ENCODE measurements around the gene CDKN1A.

Gene CDKN1A

DNA sequence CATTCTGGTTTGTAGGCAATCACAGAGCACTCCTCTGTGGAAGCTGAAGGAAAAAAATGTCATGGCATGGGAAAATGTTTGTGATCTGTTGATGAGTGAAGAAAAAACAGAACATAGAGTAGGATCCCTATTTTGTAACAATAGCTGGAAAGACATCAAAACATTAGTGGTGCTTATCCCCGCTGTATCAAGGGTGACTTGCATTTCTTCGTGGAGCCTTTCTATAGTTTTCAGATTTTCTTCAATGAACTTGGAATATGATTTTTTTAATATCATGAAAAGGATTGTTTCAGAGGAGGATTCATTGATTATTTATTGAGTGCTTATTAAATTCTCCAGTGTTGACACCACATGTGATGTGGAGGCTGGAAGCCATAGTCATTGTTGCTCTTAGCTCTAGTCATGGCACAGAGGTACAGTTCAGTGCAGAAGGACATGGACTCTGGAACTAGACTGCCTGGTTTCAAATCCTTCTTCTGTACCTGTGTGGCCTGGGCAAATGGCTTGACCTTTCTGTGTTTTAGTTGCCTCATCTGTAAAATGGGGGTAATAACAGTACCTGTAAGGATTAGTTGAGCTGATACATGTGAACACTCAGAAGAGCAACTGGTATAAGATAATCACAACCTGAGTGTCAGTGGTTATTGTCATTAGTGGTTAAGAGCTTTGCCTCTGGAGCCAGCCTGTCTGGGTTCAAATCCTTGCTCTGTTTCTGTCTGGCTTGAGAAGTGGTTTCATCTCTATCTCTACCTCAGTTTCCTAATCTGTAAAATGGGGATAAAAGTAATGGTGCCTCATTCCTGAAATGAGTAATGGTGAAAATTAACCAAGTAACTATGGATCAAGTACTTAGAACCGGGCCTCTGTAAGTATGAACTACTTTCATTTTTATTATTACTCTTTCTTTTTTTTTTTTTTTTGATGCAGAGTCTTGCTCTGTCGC lies 14.7 kb upstream of the CDKN1A start:
- Mint-ChIP-seq H3K4me3 (no peak overlapping the region), H3K36me3 (ENCODE audit: low read depth) (no peaks in the 10 kb centered on the region), H3K4me1 (peaks cover 17% of the 10 kb centered on the region), H3K27me3 (peaks cover 18% of the 10 kb centered on the region), H3K27ac (no peak overlapping the region), H3K9me3 (no peaks in the 10 kb centered on the region)
- ATAC-seq (no peak), DNase-seq (no peak)

DNA sequence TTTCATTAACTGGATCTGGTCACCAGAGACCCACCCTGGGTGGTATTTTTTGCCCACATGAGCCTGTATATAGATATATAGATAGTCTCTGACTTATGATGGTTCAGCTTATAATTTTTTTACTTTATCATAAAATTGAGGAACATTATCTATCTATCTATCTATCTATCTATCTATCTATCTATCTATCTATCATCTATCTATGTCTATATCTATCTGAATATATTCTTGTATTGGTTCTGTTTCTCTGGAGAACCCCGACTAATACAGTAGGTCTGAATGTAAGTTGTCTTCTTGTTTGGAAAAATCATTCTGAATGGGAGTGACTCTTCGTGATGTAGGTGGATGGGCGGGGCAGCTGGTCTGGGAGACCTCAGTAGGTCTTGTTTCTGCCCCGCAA lies 13.3 kb upstream of the CDKN1A start:
- Mint-ChIP-seq H3K27ac (no peak overlapping the region), H3K9me3 (no peaks in the 10 kb centered on the region), H3K4me3 (no peak overlapping the region)

DNA sequence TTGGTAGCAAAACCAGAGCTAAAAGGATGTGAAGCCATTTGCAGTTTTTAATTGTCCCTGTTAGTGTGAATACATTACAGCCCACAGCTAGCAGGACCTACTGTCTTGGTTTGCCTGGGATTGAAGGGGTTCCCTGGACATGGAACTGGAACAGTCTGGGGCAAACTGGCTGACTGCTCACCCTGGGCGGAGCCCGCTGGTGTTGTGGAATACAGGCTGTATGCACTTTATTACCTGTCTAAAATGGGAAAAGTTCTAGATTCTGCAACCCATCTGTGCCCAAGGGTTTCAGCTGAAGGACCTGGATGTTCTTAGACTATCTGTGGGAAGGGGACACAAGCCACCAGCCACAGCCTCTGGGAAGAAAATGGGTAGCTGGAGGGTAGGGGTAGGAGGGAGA lies 12.2 kb upstream of the CDKN1A start:
- Mint-ChIP-seq H3K36me3 (ENCODE audit: low read depth) (no peaks in the 10 kb centered on the region), H3K9me3 (no peaks in the 10 kb centered on the region), H3K4me1 (peaks cover 17% of the 10 kb centered on the region), H3K4me3 (no peak overlapping the region), H3K27ac (no peak overlapping the region), H3K27me3 (peaks cover 6% of the 10 kb centered on the region)
- ATAC-seq (no peak), DNase-seq (no peak)

More for the DNA sequence above, 13.3 kb upstream of the CDKN1A start:
- H3K36me3 Mint-ChIP-seq (ENCODE audit: low read depth) = no peaks in the 10 kb centered on the region
- no peak for ATAC-seq
- H3K4me1 Mint-ChIP-seq = peaks cover 17% of the 10 kb centered on the region
- peaks cover 6% of the 10 kb centered on the region for H3K27me3 Mint-ChIP-seq
- no peak for DNase-seq

DNA sequence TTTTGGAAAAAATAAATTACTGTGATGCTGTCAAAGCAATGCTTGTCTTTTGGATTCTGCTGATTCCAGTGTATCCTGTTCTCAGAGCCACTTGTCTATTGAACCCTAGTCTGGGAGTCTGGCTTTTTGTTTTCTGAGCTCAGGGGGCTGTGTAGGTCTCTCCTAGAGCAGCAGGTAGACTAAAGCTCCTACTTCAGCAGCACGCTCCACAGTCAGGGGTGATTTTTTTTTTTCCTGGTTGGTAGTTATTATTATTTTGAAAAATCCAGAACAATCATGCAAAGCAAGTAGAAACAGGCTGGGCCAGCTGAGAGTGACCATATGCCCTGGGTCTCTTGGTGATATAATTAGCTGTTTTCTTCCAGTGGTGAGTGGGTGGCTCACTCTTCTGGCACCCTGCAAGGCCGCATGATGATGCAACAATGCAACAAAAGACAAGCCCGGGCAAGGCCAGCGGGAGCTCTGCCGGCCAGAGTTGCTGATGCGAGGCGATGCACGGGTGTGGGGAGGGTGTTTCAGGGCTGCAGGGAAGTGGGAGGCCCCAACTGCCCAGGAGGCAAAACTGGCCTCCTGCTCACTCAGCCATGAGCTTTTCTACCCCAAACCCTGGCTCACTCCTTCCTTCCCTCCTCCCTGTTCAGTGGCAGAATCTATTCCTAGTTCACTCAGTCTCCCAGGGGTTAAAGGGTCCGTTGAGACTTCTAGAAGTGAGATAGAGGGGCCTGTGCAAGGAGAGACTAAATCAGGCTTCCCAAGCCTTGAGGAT lies 11.5 kb upstream of the CDKN1A start:
- H3K36me3 Mint-ChIP-seq (ENCODE audit: low read depth) = no peaks in the 10 kb centered on the region

DNA sequence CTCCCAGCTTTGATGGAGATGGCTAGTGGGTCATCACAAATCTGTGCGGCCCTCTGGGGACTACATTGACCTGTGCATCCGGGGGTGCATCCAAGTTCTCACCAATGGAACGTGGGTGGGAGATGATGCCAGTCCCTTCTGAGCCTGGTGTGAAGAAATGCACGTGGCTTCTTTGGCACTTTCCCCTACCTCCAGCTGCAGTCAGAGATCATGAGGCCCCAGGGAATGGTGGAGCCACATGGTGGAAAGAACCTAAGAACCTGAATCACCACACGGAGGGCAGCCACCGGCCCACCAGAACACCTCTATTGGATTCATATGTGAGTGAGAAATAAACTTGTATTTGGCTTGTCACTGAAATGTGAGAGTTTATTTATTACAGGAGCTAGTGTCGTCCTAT lies 9.9 kb upstream of the CDKN1A start:
- H3K27ac Mint-ChIP-seq = no peak overlapping the region
- H3K36me3 Mint-ChIP-seq (ENCODE audit: low read depth) = no peaks in the 10 kb centered on the region
- H3K27me3 Mint-ChIP-seq = no peaks in the 10 kb centered on the region
- H3K4me1 Mint-ChIP-seq = peaks cover 5% of the 10 kb centered on the region
- H3K4me3 Mint-ChIP-seq = no peak overlapping the region
- ATAC-seq (no peak), DNase-seq (no peak)
- no peaks in the 10 kb centered on the region for H3K9me3 Mint-ChIP-seq

More for the DNA sequence above, 11.5 kb upstream of the CDKN1A start:
- H3K27me3 Mint-ChIP-seq = peaks cover 6% of the 10 kb centered on the region
- H3K4me3 Mint-ChIP-seq = no peak overlapping the region
- H3K4me1 Mint-ChIP-seq = peaks cover 17% of the 10 kb centered on the region
- no peak overlapping the region for H3K27ac Mint-ChIP-seq
- no peaks in the 10 kb centered on the region for H3K9me3 Mint-ChIP-seq
- DNase-seq = no peak
- no peak for ATAC-seq

DNA sequence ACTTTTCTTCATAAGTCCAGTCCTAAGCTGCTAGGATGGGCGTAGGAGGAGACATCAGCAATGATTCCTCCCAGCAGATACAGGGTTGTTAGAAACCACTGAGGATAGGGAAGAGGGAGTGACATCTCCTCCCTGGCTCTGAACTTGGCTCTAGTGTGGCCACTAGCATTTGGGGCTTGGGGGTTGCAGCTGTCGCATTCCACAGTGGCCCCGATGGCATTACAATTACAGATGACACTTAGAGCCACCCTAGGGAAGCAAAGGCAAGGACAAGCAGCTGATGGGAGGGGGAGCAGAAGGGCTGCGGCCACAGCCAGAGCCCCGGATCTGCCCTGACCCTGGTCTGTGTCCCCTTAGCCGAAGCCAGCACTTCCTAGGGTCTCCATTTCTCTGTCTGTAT lies 9.5 kb upstream of the CDKN1A start:
- Mint-ChIP-seq H3K27me3 (no peaks in the 10 kb centered on the region), H3K4me3 (no peak overlapping the region), H3K4me1 (peaks cover 4% of the 10 kb centered on the region), H3K9me3 (no peaks in the 10 kb centered on the region), H3K27ac (no peak overlapping the region), H3K36me3 (ENCODE audit: low read depth) (no peaks in the 10 kb centered on the region)
- DNase-seq (no peak), ATAC-seq (no peak)

DNA sequence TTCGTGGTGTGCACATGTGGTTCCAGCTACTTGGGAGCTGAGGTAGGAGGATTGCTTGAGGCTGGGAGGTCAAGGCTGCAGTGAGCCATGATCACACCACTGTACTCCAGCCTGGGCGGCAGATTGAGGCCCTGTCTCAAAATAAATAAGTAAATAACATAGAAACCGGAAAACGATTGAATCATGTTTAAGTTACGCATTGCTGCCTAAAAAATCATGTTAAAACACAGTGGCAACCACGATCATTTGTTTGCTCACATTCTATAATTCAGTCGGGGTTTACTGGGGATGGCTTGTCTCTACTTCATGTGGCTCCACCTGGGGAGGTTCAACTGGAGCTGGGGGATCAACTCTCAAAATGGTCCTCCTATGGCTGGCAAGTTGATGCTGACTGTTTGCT lies 8.2 kb upstream of the CDKN1A start:
- ATAC-seq (no peak), DNase-seq (no peak)
- Mint-ChIP-seq H3K4me3 (no peak overlapping the region), H3K9me3 (no peaks in the 10 kb centered on the region), H3K27me3 (no peaks in the 10 kb centered on the region), H3K27ac (no peak overlapping the region), H3K36me3 (ENCODE audit: low read depth) (no peaks in the 10 kb centered on the region), H3K4me1 (no peaks in the 10 kb centered on the region)

DNA sequence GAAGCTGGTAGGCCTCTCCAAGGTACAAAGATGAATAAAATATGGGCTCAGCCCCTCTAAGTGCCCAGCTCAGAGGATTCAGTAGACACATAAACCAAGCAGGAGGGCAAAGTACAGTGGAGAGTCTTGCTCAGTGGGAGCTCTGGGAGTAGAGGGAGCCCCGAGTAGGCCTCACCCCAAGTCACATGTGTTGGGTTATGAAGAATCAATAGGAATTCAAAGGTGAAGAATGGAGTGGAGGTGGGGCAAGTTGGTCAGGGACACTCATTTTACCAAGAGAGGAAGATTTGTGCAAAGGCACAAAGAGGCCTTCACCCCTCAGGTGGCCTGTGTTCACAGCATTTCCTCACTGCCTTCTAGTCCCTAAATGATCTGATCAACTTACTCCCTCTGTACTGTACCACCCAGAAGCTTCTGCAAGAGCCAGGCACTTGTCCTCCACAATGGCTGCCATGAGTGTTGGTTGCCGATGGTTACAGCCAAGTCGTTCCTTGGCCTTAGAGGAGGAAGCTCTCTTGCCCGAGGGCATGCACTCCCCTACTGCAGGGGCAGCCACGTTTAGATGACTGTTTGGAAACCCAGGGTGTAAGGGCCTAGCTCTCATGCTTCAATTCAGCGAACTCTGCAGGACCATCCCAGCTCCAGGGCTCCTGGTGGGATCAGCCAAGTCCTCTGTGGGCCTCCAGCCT lies 6.7 kb upstream of the CDKN1A start:
- peaks cover 11% of the 10 kb centered on the region for H3K4me1 Mint-ChIP-seq
- no peaks in the 10 kb centered on the region for H3K27me3 Mint-ChIP-seq
- no peaks in the 10 kb centered on the region for H3K36me3 Mint-ChIP-seq (ENCODE audit: low read depth)
- H3K4me3 Mint-ChIP-seq = no peak overlapping the region
- DNase-seq = no peak
- H3K27ac Mint-ChIP-seq = no peak overlapping the region
- H3K9me3 Mint-ChIP-seq = no peaks in the 10 kb centered on the region
- no peak for ATAC-seq

DNA sequence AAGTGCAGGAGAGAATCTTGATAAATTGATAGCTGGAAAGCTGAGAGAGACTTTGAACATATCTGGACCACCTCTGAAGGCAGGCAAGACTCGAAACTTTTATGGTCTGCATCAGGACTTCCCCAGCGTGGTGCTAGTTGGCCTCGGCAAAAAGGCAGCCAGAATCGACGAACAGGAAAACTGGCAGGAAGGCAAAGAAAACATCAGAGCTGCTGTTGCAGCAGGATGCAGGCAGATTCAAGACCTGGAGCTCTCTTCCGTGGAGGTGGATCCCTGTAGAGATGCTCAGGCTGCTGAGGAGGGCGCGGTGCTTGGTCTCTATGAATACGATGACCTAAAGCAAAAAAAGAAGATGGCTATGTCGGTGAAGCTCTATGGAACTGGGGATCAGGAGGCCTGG lies 4.6 kb upstream of the CDKN1A start:
- ATAC-seq (no peak), DNase-seq (no peak)
- H3K9me3 Mint-ChIP-seq = no peaks in the 10 kb centered on the region
- H3K27ac Mint-ChIP-seq = no peak overlapping the region
- peaks cover 2% of the 10 kb centered on the region for H3K36me3 Mint-ChIP-seq (ENCODE audit: low read depth)
- H3K4me1 Mint-ChIP-seq = peaks cover 29% of the 10 kb centered on the region
- H3K4me3 Mint-ChIP-seq = no peak overlapping the region
- peaks cover 12% of the 10 kb centered on the region for H3K27me3 Mint-ChIP-seq

DNA sequence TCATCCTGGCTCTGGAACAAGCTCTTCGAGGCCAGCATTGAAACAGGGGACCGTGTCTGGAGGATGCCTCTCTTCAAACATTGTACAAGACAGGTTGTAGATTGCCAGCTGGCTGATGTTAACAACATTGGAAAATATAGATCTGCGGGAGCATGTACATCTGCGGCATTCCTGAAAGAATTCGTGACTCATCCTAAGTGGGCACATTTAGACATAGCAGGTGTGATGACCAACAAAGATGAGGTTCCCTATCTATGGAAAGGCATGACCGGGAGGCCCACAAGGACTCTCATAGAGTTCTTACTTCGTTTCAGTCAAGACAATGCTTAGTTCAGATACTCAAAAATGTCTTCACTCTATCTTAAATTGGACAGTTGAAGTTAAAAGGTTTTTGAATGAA lies 3.6 kb upstream of the CDKN1A start:
- peaks cover 12% of the 10 kb centered on the region for H3K27me3 Mint-ChIP-seq
- H3K9me3 Mint-ChIP-seq = no peaks in the 10 kb centered on the region
- H3K4me3 Mint-ChIP-seq = no peak overlapping the region
- DNase-seq (no peak), ATAC-seq (no peak)
- no peak overlapping the region for H3K27ac Mint-ChIP-seq
- H3K4me1 Mint-ChIP-seq = peaks cover 31% of the 10 kb centered on the region
- peaks cover 2% of the 10 kb centered on the region for H3K36me3 Mint-ChIP-seq (ENCODE audit: low read depth)

DNA sequence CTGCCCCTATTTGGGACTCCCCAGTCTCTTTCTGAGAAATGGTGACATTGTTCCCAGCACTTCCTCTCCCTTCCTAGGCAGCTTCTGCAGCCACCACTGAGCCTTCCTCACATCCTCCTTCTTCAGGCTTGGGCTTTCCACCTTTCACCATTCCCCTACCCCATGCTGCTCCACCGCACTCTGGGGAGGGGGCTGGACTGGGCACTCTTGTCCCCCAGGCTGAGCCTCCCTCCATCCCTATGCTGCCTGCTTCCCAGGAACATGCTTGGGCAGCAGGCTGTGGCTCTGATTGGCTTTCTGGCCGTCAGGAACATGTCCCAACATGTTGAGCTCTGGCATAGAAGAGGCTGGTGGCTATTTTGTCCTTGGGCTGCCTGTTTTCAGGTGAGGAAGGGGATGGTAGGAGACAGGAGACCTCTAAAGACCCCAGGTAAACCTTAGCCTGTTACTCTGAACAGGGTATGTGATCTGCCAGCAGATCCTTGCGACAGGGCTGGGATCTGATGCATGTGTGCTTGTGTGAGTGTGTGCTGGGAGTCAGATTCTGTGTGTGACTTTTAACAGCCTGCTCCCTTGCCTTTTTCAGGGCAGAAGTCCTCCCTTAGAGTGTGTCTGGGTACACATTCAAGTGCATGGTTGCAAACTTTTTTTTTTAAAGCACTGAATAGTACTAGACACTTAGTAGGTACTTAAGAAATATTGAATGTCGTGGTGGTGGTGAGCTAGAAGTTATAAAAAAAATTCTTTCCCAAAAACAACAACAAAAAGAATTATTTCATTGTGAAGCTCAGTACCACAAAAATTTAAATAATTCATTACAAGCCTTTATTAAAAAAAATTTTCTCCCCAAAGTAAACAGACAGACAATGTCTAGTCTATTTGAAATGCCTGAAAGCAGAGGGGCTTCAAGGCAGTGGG lies 2.1 kb upstream of the CDKN1A start:
- ATAC-seq = no peak
- Mint-ChIP-seq H3K9me3 (no peaks in the 10 kb centered on the region), H3K4me1 (peaks cover 44% of the 10 kb centered on the region), H3K4me3 (peak overlapping the region; percentile 37), H3K27ac (peak overlapping the region; percentile 29), H3K27me3 (peaks cover 14% of the 10 kb centered on the region), H3K36me3 (ENCODE audit: low read depth) (peaks cover 4% of the 10 kb centered on the region)
- no peak for DNase-seq

DNA sequence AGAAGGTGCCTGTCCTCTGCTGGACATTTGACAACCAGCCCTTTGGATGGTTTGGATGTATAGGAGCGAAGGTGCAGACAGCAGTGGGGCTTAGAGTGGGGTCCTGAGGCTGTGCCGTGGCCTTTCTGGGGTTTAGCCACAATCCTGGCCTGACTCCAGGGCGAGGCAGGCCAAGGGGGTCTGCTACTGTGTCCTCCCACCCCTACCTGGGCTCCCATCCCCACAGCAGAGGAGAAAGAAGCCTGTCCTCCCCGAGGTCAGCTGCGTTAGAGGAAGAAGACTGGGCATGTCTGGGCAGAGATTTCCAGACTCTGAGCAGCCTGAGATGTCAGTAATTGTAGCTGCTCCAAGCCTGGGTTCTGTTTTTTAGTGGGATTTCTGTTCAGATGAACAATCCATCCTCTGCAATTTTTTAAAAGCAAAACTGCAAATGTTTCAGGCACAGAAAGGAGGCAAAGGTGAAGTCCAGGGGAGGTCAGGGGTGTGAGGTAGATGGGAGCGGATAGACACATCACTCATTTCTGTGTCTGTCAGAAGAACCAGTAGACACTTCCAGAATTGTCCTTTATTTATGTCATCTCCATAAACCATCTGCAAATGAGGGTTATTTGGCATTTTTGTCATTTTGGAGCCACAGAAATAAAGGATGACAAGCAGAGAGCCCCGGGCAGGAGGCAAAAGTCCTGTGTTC lies 1.3 kb upstream of the CDKN1A start:
- no peak for DNase-seq
- H3K4me1 Mint-ChIP-seq = peaks cover 48% of the 10 kb centered on the region
- no peaks in the 10 kb centered on the region for H3K9me3 Mint-ChIP-seq
- no peak for ATAC-seq
- peaks cover 4% of the 10 kb centered on the region for H3K36me3 Mint-ChIP-seq (ENCODE audit: low read depth)
- no peak overlapping the region for H3K27ac Mint-ChIP-seq
- peak overlapping the region; percentile 91 for H3K4me3 Mint-ChIP-seq
- peaks cover 14% of the 10 kb centered on the region for H3K27me3 Mint-ChIP-seq

DNA sequence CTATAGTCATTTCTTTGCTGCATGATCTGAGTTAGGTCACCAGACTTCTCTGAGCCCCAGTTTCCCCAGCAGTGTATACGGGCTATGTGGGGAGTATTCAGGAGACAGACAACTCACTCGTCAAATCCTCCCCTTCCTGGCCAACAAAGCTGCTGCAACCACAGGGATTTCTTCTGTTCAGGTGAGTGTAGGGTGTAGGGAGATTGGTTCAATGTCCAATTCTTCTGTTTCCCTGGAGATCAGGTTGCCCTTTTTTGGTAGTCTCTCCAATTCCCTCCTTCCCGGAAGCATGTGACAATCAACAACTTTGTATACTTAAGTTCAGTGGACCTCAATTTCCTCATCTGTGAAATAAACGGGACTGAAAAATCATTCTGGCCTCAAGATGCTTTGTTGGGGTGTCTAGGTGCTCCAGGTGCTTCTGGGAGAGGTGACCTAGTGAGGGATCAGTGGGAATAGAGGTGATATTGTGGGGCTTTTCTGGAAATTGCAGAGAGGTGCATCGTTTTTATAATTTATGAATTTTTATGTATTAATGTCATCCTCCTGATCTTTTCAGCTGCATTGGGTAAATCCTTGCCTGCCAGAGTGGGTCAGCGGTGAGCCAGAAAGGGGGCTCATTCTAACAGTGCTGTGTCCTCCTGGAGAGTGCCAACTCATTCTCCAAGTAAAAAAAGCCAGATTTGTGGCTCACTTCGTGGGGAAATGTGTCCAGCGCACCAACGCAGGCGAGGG lies 594 bp upstream of the CDKN1A start:
- Mint-ChIP-seq H3K4me1 (peaks cover 55% of the 10 kb centered on the region), H3K4me3 (peak overlapping the region; percentile 91), H3K27ac (peak overlapping the region; percentile 34), H3K27me3 (peaks cover 14% of the 10 kb centered on the region), H3K36me3 (ENCODE audit: low read depth) (peaks cover 4% of the 10 kb centered on the region), H3K9me3 (no peaks in the 10 kb centered on the region)
- DNase-seq (no peak), ATAC-seq (no peak)

Measured in activated naive CD8-positive, alpha-beta T cell treated with anti-CD3 and anti-CD28 coated beads, Interleukin-2, amount 50 U/mL, for 24 hours (primary cell).